Measurements from ENCODE around the gene SLIT3.

SLIT3 gene

GRCh38 chr5:168948746-168949145 is 352.2 kb downstream of the SLIT3 start:
- ChIA-PET CTCF (interaction anchor here (0.6 to 2.0 kb wide), 7 partner anchors 20 to 600 kb away, joined by 3 to 10 read pairs (median 4); no protein-coding TSS in a partner anchor), POLR2A (no interaction called here)
- TF ChIP-seq, protein P1, sequence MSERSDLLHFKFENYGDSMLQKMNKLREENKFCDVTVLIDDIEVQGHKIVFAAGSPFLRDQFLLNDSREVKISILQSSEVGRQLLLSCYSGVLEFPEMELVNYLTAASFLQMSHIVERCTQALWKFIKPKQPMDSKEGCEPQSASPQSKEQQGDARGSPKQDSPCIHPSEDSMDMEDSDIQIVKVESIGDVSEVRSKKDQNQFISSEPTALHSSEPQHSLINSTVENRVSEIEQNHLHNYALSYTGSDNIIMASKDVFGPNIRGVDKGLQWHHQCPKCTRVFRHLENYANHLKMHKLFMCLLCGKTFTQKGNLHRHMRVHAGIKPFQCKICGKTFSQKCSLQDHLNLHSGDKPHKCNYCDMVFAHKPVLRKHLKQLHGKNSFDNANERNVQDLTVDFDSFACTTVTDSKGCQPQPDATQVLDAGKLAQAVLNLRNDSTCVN (tag by site-specific recombination; optimal IDR thresholded peaks at IDR 0.05), result no peak
- no peak for TF ChIP-seq ZNF624 (tag by site-specific recombination; IDR thresholded peaks at IDR 0.05)
- no peak for TF ChIP-seq MZF1 (tag by site-specific recombination; IDR thresholded peaks at IDR 0.05; ENCODE audit: borderline replicate concordance)
- TF ChIP-seq ZNF423 (tag by site-specific recombination; IDR thresholded peaks at IDR 0.05), result no peak
- no peak for TF ChIP-seq ZNF830 (tag by site-specific recombination; IDR thresholded peaks at IDR 0.05; ENCODE audit: low read depth)
- TF ChIP-seq YY1 (tag by site-specific recombination; IDR thresholded peaks at IDR 0.05), result no peak
- no peak for TF ChIP-seq ZNF23 (tag by site-specific recombination; IDR thresholded peaks at IDR 0.05; ENCODE audit: borderline replicate concordance)
- no peak for TF ChIP-seq ZNF155 (tag by site-specific recombination; IDR thresholded peaks at IDR 0.05)
- TF ChIP-seq, protein P2, sequence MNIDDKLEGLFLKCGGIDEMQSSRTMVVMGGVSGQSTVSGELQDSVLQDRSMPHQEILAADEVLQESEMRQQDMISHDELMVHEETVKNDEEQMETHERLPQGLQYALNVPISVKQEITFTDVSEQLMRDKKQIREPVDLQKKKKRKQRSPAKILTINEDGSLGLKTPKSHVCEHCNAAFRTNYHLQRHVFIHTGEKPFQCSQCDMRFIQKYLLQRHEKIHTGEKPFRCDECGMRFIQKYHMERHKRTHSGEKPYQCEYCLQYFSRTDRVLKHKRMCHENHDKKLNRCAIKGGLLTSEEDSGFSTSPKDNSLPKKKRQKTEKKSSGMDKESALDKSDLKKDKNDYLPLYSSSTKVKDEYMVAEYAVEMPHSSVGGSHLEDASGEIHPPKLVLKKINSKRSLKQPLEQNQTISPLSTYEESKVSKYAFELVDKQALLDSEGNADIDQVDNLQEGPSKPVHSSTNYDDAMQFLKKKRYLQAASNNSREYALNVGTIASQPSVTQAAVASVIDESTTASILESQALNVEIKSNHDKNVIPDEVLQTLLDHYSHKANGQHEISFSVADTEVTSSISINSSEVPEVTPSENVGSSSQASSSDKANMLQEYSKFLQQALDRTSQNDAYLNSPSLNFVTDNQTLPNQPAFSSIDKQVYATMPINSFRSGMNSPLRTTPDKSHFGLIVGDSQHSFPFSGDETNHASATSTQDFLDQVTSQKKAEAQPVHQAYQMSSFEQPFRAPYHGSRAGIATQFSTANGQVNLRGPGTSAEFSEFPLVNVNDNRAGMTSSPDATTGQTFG (tag by site-specific recombination; IDR thresholded peaks at IDR 0.05; ENCODE audit: borderline replicate concordance), result no peak
- H3K4me1 ChIP-seq (ENCODE audit: control insufficient read depth, insufficient read depth, low read length), result no peaks in the 10 kb centered on the region
- H3K4me3 ChIP-seq (ENCODE audit: low read depth, low read length), result no peak overlapping the region
- no peak overlapping the region for H3K27ac ChIP-seq (ENCODE audit: extremely low read depth, low read depth, low read length)
- H3K9me3 ChIP-seq (ENCODE audit: control insufficient read depth, insufficient read depth, low read depth, low read length), result no peaks in the 10 kb centered on the region
- H3K36me3 ChIP-seq (ENCODE audit: control insufficient read depth in 2 of 2, insufficient read depth in 1 of 2, low read length in 2 of 2), result no peaks in the 10 kb centered on the region

- CTCF ChIA-PET, result interaction anchor here (0.6 to 2.5 kb wide), 25 partner anchors 8 to 1480 kb away, joined by 3 to 12 read pairs (median 4); no protein-coding TSS in a partner anchor
- POLR2A ChIA-PET, result no interaction called here
- no peak for TF ChIP-seq KLF1 (tag by site-specific recombination; IDR thresholded peaks at IDR 0.05)
- no peak for TF ChIP-seq ZNF560 (tag by site-specific recombination; IDR thresholded peaks at IDR 0.05; ENCODE audit: borderline replicate concordance)
- no peak for TF ChIP-seq ZNF624 (tag by site-specific recombination; IDR thresholded peaks at IDR 0.05)
- no peak for TF ChIP-seq ZNF175 (tag by site-specific recombination; IDR thresholded peaks at IDR 0.05)
- no peak for TF ChIP-seq ZNF16 (tag by site-specific recombination; IDR thresholded peaks at IDR 0.05; ENCODE audit: low read depth)
- TF ChIP-seq, protein P3, sequence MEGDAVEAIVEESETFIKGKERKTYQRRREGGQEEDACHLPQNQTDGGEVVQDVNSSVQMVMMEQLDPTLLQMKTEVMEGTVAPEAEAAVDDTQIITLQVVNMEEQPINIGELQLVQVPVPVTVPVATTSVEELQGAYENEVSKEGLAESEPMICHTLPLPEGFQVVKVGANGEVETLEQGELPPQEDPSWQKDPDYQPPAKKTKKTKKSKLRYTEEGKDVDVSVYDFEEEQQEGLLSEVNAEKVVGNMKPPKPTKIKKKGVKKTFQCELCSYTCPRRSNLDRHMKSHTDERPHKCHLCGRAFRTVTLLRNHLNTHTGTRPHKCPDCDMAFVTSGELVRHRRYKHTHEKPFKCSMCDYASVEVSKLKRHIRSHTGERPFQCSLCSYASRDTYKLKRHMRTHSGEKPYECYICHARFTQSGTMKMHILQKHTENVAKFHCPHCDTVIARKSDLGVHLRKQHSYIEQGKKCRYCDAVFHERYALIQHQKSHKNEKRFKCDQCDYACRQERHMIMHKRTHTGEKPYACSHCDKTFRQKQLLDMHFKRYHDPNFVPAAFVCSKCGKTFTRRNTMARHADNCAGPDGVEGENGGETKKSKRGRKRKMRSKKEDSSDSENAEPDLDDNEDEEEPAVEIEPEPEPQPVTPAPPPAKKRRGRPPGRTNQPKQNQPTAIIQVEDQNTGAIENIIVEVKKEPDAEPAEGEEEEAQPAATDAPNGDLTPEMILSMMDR (tag by site-specific recombination; IDR thresholded peaks at IDR 0.05), result peak; percentile 39; the same call in 1 of the 2 replicates
- peak; percentile 36; the same call in 1 of the 2 replicates for TF ChIP-seq IKZF3 (tag by site-specific recombination; IDR thresholded peaks at IDR 0.05)
- TF ChIP-seq ZNF610 (tag by site-specific recombination; IDR thresholded peaks at IDR 0.05; ENCODE audit: borderline replicate concordance), result no peak
- no peak for TF ChIP-seq GFI1B (tag by site-specific recombination; IDR thresholded peaks at IDR 0.05)
- TF ChIP-seq ZNF654 (tag by site-specific recombination; IDR thresholded peaks at IDR 0.05; ENCODE audit: low read depth), result peak; percentile 64
- TF ChIP-seq YY2 (tag by site-specific recombination; IDR thresholded peaks at IDR 0.05), result no peak
- TF ChIP-seq OSR2 (tag by site-specific recombination; IDR thresholded peaks at IDR 0.05), result no peak
- TF ChIP-seq ZBTB1 (tag by site-specific recombination; IDR thresholded peaks at IDR 0.05), result no peak
- TF ChIP-seq ZNF423 (tag by site-specific recombination; IDR thresholded peaks at IDR 0.05), result 0 out of 2 replicates have a peak, but pooled peaks have one; percentile 38
- TF ChIP-seq ZNF777 (tag by site-specific recombination; IDR thresholded peaks at IDR 0.05; ENCODE audit: borderline replicate concordance), result no peak
- no peak for TF ChIP-seq ZNF629 (tag by site-specific recombination; IDR thresholded peaks at IDR 0.05)
- no peak for TF ChIP-seq ZNF521 (tag by site-specific recombination; IDR thresholded peaks at IDR 0.05)
- no peak for TF ChIP-seq INSM2 (tag by site-specific recombination; IDR thresholded peaks at IDR 0.05)
- peak; percentile 90; the same call in 1 of the 2 replicates for TF ChIP-seq ZNF2 (tag by site-specific recombination; IDR thresholded peaks at IDR 0.05)
- no peak for TF ChIP-seq ZNF324 (tag by site-specific recombination; IDR thresholded peaks at IDR 0.05)
- TF ChIP-seq ZBTB8A (tag by site-specific recombination; IDR thresholded peaks at IDR 0.05), result peak; percentile 33; the same call in 1 of the 2 replicates
Measured at GRCh38 chr5:168947212-168947868, 353.6 kb downstream of the SLIT3 start.

More at GRCh38 chr5:168947212-168947868, 353.6 kb downstream of the SLIT3 start:
- no peaks in the 10 kb centered on the region for H3K36me3 ChIP-seq (ENCODE audit: control insufficient read depth in 2 of 2, insufficient read depth in 1 of 2, low read length in 2 of 2)
- no peaks in the 10 kb centered on the region for H3K4me1 ChIP-seq (ENCODE audit: control insufficient read depth, insufficient read depth, low read length)
- H3K4me3 ChIP-seq (ENCODE audit: low read depth, low read length), result no peak overlapping the region
- H3K27ac ChIP-seq (ENCODE audit: extremely low read depth, low read depth, low read length), result no peak overlapping the region
- H3K9me3 ChIP-seq (ENCODE audit: control insufficient read depth, insufficient read depth, low read depth, low read length), result no peaks in the 10 kb centered on the region
